ENCODE results near the gene WDR83. TPM values are rescaled to one million over a fixed set of nuclear protein-coding genes. Genes with fewer than 3 reads are reported as not detected.

Gene WDR83
- polyA plus RNA-seq, 3 donors = 7.9 to 9.9 (median 8.5) TPM

DNA sequence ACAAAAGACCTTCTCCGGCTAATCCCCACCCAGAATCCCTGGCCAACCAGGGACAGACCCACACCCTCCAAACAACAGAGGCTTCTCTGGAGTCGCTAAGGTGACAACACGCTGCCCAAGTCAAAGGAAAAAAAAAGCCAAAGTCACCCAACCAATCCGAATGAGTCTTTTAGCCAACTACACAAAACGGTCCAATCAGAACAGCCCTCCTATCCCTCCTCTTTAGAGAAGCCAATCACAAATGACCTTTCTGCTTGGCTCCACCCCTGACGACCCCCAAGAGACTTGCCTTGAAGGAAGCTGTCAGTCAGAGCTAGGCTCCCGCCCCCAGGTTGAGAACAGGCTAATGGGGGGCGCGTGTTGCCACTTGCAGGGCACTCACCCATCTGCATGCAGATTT is 36.4 kb downstream of the WDR83 start:
- Histone ChIP-seq H4K20me1 (ENCODE audit: insufficient read depth, low read length) (no peaks in the 10 kb centered on the region), H3K4me3 (replicated peaks in 1 of 3; ENCODE audit: low read depth in 2 of 3, low read length in 3 of 3) (no peak overlapping the region), H3K27ac (ENCODE audit: low read depth in 1 of 2, low read length in 2 of 2) (no peak overlapping the region), H3K79me2 (ENCODE audit: insufficient read depth, low read length) (no peaks in the 10 kb centered on the region), H3K27me3 (ENCODE audit: control insufficient read depth in 2 of 2, insufficient read depth in 2 of 2, low read length in 2 of 2) (no peaks in the 10 kb centered on the region), H3K4me2 (replicated peaks; ENCODE audit: extremely low read depth, low read length, poor library complexity, severe bottlenecking) (no peak overlapping the region), H3K4me1 (ENCODE audit: control insufficient read depth in 1 of 2, insufficient read depth in 2 of 2, low read length in 2 of 2) (peaks cover 6 to 8% of the 10 kb centered on the region in 2 donors), H3K36me3 (replicated peaks in 1 of 2; ENCODE audit: control insufficient read depth in 1 of 2, insufficient read depth in 2 of 2, low read length in 2 of 2) (peaks cover 65 to 80% of the 10 kb centered on the region in 2 donors), H3K9ac (ENCODE audit: insufficient read depth, low read length, poor library complexity, severe bottlenecking) (no peak overlapping the region), H3K9me3 (replicated peaks in 1 of 2; ENCODE audit: control insufficient read depth in 1 of 2, insufficient read depth in 1 of 2, low read length in 2 of 2) (no peaks in the 10 kb centered on the region), H2AFZ (ENCODE audit: insufficient read depth, low read depth, low read length, poor library complexity, severe bottlenecking) (no peak overlapping the region)
- intact Hi-C loops (cut with micrococcal nuclease) = no loop called here
- TF ChIP-seq, protein P1, sequence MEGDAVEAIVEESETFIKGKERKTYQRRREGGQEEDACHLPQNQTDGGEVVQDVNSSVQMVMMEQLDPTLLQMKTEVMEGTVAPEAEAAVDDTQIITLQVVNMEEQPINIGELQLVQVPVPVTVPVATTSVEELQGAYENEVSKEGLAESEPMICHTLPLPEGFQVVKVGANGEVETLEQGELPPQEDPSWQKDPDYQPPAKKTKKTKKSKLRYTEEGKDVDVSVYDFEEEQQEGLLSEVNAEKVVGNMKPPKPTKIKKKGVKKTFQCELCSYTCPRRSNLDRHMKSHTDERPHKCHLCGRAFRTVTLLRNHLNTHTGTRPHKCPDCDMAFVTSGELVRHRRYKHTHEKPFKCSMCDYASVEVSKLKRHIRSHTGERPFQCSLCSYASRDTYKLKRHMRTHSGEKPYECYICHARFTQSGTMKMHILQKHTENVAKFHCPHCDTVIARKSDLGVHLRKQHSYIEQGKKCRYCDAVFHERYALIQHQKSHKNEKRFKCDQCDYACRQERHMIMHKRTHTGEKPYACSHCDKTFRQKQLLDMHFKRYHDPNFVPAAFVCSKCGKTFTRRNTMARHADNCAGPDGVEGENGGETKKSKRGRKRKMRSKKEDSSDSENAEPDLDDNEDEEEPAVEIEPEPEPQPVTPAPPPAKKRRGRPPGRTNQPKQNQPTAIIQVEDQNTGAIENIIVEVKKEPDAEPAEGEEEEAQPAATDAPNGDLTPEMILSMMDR (IDR thresholded peaks at IDR 0.05) = no peak
- H3K9me3 Mint-ChIP-seq = no peaks in the 10 kb centered on the region
- no peak overlapping the region for H3K4me3 Mint-ChIP-seq
- no peak for DNase-seq
- H3K4me1 Mint-ChIP-seq = peaks cover 8% of the 10 kb centered on the region
- H3K27me3 Mint-ChIP-seq (ENCODE audit: low read depth in 3 of 3) = peaks cover 0 to 2% (median 1%) of the 10 kb centered on the region in 3 donors
- WGBS (ENCODE audit: insufficient coverage) = 89% methylated on average over 8 of the region's 9 CpGs
- H3K27ac Mint-ChIP-seq = no peak overlapping the region
- H3K36me3 Mint-ChIP-seq = peaks cover 65 to 87% of the 10 kb centered on the region in 2 donors

DNA sequence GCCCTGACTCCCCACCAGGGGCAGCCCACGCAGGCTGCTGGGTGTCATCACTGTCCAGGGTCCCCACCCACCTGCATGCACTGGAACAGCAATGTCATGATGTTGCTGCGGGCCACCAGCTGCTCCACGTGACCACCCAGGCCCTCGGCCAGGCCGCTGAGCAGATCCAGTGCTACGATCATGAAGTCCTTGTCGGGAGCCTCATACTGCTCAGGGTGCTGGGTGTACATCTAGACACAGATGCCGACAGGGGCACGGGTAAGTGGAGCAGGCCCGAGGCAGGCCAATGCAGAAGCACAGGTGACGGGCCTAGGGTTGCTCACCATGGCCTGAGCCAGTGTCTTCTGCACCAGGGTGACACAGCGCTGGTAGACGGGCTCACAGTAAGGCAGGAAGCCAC is 38.6 kb downstream of the WDR83 start:
- no peaks in the 10 kb centered on the region for H3K27me3 ChIP-seq (ENCODE audit: control insufficient read depth in 2 of 2, insufficient read depth in 2 of 2, low read length in 2 of 2)
- Mint-ChIP-seq H3K9me3 (no peaks in the 10 kb centered on the region), H3K27ac (peak overlapping the region in 1 of 7 donors; percentile 43), H3K36me3 (peaks cover 67 to 94% of the 10 kb centered on the region in 2 donors), H3K27me3 (ENCODE audit: low read depth in 3 of 3) (peaks cover 0 to 2% (median 1%) of the 10 kb centered on the region in 3 donors), H3K4me1 (no peaks in the 10 kb centered on the region), H3K4me3 (no peak overlapping the region)
- H2AFZ ChIP-seq (ENCODE audit: insufficient read depth, low read depth, low read length, poor library complexity, severe bottlenecking) = no peak overlapping the region
- H3K4me3 ChIP-seq (replicated peaks in 1 of 3; ENCODE audit: low read depth in 2 of 3, low read length in 3 of 3) = no peak overlapping the region
- H4K20me1 ChIP-seq (ENCODE audit: insufficient read depth, low read length) = no peaks in the 10 kb centered on the region
- 96% methylated on average over 13 of the region's 13 CpGs for WGBS (ENCODE audit: insufficient coverage)
- no peak overlapping the region for H3K4me2 ChIP-seq (replicated peaks; ENCODE audit: extremely low read depth, low read length, poor library complexity, severe bottlenecking)
- H3K4me1 ChIP-seq (ENCODE audit: control insufficient read depth in 1 of 2, insufficient read depth in 2 of 2, low read length in 2 of 2) = no peaks in the 10 kb centered on the region
- H3K27ac ChIP-seq (ENCODE audit: low read depth in 1 of 2, low read length in 2 of 2) = no peak overlapping the region
- H3K9me3 ChIP-seq (replicated peaks in 1 of 2; ENCODE audit: control insufficient read depth in 1 of 2, insufficient read depth in 1 of 2, low read length in 2 of 2) = no peaks in the 10 kb centered on the region
- peaks cover 77 to 93% of the 10 kb centered on the region in 2 donors for H3K36me3 ChIP-seq (replicated peaks in 1 of 2; ENCODE audit: control insufficient read depth in 1 of 2, insufficient read depth in 2 of 2, low read length in 2 of 2)
- intact Hi-C loops (cut with micrococcal nuclease) = no loop called here
- no peak overlapping the region for H3K9ac ChIP-seq (ENCODE audit: insufficient read depth, low read length, poor library complexity, severe bottlenecking)
- no peaks in the 10 kb centered on the region for H3K79me2 ChIP-seq (ENCODE audit: insufficient read depth, low read length)
- TF ChIP-seq, protein P1 (IDR thresholded peaks at IDR 0.05) = no peak
- no peak for DNase-seq
